Thyroid gland (tissue), 4 donors: ENCODE results near the gene ZCCHC10.

Experiments used
- CTCF ChIP-seq, 6 experiments: fragments of 200-600 bp in 3 of 6; fragments of 450-650 bp in 3 of 6; sonication (generic) in 3 of 6; IDR thresholded peaks; one replicate each; pipeline ENCODE4 v1.5.1; 2016 to 2019; ENCODE audit warnings: antibody characterized with exemption in 6 of 6, mild to moderate bottlenecking in 2 of 6, inconsistent platforms in 1 of 6, moderate library complexity in 1 of 6
- POLR2A ChIP-seq, 2 donors: fragments of 450-650 bp; IDR thresholded peaks; one replicate each; pipeline ENCODE4 v1.6.1; 2017; ENCODE audit warnings: antibody characterized with exemption in 2 of 2, mild to moderate bottlenecking in 2 of 2, moderate library complexity in 1 of 2

DNA sequence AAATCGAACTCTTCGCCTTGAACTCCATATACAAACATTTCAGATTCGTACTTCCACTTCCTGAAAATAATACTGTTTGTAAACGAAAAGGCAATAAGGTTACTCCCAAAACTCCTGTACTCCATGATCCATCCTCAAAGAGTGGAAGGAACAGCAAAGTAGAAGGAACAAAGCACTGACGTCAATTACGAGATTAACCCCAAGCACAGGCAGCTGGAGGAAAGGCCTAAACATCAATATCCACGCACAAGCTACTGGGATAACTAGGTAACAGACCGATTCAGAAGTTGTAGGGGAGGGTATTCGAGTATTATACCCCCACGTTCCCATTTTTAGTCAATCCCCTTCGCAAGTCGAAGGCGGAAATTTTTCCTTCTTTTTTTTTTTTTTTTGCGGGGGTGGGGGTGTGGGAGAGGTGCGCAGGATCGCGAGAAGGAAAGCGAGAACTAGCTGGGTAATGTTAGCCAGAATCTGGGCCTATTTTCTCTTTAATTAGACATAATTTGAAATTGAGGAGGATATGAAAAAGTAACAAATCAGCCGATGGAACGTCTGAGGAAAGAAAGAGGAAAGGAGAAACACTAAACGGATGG, 63.8 kb downstream of the ZCCHC10 start:
- no peak for TF ChIP-seq CTCF (IDR thresholded peaks at IDR 0.05)
- TF ChIP-seq POLR2A (IDR thresholded peaks at IDR 0.05): peak in 1 of 2 donors; percentile 58
